Right hindlimb (tissue), 1 donor: ENCODE results near the gene EPHB2.
"Not testable (repeated sequence)": the region's sequence is repeated elsewhere in the genome, so short reads cannot be mapped to it uniquely, and the experiment has no call there.

Experiments
- DNase-seq: peaks from one replicate; pipeline ENCODE4 v3.0.0-alpha.2; 2018

The EPHB2 gene

DNA sequence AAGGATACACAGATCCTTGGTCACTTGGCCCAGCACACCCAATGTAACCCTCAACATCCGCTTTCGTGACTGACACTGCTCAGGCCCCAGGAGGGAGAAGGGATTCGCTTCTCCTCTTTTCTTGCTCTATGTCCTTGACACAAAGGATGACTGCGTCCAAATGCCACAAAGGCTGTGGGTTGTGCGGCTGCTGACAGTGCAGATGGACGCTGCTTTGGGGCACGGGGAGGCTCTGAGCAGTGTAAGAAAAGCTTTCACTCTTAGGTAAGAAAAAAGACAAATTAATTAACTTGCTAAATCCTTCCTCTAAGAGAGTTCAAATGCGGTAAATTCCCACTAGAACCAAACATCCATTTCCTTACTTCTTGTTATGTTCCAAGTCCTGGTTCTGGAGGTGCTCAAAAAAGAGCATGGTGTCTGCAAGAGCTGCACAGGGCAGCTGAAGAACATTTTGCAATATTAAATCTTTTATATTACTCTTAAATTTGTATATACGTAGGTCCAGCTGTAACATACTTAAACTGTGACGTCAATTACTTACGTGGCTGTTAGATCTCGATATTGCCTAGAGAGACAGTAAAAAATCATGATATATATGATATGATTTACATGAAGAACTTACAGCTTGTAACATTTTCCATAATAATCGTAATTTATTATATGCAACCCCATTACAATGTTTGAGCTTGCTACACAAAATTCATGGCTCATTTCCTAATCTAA, 19.4 kb upstream of the EPHB2 start:
- DNase-seq, result no peak

DNA sequence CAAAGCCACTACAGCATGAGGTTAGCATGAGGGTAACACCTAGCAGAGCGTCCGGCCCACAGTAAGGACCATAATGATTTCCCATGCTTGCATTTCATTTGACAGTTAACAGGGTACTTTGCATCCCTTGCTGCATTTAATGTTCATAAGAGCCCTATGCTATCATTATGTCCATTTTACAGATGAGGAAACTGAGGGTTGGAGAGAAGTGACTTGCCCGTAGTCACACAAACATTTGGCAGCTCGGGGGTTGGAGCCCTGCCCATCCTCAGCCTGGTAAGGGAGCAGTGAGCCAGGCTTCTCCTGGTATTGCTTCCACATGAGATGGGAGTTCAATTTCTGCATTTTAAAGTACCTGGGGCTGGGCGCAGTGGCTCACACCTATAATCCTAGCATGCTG, 16.5 kb upstream of the EPHB2 start:
- DNase-seq, result no peak

DNA sequence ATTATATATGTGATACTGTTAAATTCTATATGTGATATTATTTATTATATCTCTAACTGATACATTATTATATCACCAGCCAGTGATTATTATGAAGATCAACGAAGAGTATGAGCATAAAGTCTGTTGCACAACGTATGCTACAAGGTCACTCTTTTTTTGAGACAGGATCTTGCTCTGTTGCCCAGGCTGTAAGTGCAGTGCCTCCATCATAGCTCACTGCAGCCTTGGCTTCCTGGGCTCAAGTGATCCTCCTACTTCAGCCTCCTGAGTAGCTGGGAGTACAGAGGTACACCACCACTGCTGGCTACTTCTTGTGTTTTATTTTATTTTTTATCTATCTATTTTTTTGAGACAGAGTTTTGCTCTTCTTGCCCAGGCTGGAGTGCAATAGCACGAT, 14.0 kb upstream of the EPHB2 start:
- DNase-seq, result no peak

DNA sequence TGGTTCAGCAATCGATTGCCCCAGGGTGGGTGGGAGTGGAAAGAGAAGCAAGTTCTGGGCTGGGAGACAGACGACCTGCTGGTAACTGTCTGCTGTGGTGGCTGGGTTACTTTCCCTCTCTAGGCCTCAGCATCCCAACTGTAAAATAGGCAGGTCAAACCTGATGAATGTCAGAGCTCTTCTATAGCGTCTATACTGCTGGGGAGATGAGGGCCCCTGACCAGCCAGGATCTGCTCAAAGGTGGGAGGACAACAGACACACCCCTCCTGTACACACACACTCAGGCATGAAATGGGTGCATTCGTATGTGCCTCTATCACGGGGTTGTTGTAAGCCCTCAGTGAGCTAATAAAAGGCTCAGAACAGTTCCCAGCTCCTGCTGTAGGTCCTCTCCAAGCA, 12.7 kb upstream of the EPHB2 start:
- no peak for DNase-seq

DNA sequence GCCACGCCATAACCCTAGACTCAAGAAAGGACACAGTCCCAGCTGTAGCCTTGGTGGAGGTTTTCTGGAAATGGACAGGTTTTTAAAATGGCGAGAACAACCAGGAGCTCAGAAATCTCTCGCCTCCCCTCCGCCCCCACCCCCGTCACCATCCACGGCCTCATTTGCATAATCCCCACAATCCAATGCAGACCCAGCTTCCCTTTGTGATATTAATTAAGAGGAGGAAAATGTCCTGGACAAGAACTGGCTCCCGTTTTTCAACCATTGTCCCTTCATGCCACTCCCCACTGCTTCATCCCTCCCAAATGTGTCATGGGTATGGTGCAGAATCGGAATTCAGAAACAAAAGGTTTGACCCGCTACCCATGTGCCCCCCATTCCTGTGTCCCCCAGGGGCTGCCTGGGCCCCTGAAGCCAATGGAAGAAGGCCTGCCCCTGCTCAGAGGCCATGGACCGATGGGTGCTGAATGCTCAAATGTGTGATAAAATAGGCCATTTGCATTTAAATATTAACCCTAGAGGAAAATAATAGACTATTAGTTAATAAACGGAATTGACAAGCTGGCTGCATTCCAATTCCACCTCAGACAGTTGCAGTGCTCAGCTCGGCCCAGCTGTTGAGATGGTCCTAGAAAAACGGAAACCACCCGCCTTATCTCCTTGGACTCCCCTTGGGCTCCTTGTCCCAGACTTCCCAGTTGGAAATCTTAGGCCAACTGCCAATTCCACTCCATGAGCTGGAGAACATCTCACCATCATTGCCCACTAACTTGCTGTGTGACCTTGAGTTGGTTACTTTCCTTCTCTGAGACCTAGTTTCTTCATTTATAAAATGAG, 10.7 kb upstream of the EPHB2 start:
- DNase-seq, result no peak

DNA sequence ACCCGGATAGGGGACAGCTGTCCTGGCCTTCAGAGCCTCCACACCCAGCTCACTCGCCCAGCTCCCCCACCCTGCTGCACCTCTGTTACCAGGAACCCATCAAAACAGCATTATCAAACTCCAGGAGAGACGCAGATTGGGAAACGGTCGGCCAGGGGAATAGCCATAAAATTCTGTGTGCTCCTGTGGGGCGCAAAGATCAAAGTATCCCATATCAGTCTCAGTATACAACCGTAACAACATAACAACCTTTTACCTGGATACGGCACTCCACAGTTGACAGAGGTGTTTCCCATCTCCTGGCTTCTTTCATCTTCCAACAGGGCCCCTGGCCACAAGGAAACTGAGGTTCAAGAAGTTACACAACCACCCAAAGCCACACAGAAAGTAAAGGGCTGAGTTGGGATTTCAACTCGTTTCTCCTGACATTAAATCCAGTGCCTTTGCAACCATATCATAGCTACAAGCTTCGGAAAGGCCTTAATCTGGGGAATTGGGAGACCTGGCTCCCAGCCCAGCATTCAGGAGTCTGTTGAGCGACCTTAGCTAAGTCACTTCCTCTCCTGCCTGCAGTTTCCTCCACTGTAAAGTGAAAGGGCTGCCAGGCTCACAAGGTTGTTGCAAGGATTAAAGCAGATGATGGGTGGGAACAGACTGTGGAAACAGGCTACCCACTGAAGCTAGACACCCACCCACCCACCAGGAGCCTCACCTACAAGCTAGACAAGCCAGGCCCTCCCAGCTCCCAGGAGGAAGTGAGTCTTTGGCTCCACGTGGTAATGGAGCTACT, 8.1 kb upstream of the EPHB2 start:
- DNase-seq, result no peak

DNA sequence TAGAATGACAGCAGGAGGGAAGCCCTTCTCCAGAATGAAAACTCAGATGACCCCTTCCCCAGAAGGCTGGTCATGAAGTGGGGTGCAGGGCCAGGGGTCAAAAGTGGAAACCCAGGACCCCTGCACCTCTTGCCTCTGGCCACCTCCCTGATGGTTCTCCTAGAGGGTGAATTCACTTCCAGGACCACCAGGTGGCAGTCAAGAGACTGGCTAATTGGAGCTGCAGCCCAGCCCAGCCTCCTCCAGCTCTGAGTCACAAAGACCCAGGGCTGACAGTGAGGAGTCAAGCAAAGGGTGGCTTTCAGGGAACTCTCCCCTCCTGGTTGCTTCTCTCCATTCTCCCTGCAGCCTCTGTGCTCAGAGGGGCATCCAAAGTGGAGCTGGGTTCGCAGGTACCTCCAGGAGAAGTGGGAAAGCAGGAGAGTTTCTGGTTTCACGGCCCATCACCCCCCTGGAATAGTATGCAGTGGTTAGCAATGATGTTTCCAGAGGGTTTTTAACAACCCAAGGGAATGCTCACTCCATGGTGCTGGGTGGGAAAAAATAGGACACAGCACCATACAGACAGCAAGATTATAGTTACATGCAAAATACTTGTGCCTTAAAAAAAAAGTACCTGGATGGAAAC, 6.1 kb upstream of the EPHB2 start:
- DNase-seq, result peak; percentile 89

DNA sequence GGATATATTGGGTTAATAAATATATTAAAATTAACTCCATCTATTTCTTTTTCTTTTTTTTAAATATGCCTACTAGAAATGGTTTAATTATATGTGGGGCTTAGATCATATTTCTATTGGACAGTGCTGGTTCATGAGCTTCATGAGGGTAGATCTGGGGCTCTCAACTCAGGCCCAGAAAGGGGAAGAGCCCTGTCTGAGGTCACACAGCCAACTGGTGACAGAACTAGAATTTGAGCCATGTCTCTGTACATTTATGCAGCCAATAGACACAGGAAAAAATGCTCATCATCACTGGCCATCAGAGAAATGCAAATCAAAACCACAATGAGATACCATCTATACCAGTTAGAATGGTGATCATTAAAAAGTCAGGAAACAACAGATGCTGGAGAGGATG, 5.1 kb upstream of the EPHB2 start:
- DNase-seq, result no peak

DNA sequence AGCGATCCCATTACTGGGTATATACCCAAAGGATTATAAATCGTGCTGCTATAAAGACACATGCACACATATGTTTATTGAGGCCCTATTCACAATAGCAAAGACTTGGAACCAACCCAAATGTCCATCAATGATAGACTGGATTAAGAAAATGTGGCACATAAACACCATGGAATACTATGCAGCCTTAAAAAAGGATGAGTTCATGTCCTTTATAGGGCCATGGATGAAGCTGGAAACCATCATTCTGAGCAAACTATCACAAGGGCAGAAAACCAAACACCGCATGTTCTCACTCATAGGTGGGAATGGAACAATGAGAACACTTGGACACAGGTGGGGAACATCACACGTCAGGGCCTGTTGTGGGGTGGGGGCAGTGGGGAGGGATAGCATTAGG, 4.5 kb upstream of the EPHB2 start:
- DNase-seq, result not testable (repeated sequence)

DNA sequence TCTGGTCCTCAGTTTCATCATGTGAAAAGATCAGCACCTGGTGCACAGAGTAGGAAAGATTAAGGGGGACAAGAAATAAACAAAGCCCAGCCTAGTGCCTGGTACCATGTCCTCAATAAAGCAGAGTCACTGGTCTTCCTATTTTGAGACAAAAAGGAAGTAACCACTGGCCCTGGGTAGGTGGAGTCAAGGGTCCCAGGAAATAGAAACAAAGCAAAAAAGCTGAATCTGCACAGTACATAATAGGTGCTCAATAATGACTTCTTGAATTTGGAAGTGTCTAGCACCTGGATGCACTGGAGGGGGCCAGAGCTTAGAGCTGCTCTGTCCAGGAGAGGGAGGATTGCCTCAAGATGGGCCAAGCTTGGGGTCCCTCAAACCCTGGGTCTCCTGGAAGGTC, 1.9 kb upstream of the EPHB2 start:
- DNase-seq, result no peak

DNA sequence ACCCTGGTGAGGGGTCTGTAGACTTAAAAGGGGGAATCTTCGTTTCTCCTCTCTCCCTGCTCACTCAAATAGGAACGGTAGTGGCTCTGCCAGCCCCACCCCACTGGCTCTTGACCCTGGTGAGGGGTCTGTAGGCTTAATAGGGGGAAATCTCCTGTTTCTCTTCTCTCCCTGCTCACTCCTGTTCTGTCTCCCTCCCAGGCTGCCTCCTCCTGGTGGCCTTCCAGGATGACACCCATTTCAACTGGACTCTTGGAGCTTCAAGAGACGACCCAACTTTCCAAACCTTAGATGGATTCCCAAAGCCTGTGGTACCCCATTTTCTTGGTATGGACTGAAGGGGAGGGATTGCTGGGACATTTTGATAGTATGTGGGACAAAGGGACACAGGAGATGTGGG, 1.4 kb upstream of the EPHB2 start:
- DNase-seq, result no peak

DNA sequence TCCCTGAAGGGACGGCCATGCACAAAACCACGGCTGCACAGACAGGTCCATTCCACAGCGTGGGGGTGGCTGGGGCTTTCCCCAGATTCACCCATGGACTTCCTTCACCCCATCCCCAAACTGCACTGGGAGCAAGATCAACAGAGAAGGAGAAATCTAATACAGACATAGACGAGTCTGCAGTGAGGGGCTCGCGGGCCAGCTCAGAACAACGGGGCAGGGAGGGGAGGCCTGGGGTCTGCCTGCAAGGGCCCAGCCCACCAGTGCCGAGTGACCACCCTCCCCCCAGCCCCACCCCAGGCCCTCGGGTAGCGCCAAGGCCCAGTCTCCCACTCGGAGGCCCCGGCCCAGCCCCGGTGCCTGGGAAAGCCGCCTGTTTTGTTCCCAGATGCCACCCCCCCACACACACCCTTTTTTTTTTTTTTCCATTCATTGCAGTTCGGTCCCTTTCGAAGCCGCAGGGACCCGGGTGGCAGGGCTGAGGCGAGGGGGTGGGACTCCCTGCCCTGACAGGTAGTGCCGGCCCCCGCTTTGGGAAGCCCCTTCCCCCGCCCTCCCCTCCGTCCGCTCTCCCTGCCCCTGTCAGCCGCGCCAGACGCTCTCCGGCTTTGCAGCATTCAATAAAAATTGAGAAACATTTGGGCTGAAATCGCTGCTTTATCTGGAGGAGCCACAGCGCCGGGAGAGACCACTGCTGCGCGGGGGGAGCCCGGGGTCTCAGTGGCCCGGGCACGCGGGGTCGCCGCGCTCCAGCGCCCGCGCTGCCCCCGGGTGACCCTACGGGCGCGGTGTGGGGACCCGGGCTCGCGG, 543 bp upstream of the EPHB2 start:
- peak; percentile 85 for DNase-seq

DNA sequence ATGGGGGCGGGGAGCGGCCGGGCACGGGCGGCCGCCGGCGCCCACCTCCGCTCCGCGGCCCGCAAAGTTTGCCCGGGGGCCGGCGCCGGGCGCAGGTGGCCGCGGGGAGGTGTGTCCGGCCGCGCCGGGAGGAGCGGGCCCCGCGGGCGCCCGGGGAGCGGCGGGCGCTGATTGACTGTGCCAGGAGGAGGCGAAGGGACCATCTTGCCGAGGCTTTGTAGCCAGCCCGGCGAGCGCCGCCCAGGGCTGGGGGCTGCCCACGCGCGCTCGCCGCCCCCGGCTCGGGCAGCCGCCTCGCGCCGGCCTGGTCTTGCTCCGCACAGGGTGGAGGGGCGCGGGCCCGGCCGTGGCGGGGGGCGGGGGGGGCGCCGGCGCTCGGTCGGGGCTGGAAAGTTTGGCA, 432 bp downstream of the EPHB2 start:
- no peak for DNase-seq

DNA sequence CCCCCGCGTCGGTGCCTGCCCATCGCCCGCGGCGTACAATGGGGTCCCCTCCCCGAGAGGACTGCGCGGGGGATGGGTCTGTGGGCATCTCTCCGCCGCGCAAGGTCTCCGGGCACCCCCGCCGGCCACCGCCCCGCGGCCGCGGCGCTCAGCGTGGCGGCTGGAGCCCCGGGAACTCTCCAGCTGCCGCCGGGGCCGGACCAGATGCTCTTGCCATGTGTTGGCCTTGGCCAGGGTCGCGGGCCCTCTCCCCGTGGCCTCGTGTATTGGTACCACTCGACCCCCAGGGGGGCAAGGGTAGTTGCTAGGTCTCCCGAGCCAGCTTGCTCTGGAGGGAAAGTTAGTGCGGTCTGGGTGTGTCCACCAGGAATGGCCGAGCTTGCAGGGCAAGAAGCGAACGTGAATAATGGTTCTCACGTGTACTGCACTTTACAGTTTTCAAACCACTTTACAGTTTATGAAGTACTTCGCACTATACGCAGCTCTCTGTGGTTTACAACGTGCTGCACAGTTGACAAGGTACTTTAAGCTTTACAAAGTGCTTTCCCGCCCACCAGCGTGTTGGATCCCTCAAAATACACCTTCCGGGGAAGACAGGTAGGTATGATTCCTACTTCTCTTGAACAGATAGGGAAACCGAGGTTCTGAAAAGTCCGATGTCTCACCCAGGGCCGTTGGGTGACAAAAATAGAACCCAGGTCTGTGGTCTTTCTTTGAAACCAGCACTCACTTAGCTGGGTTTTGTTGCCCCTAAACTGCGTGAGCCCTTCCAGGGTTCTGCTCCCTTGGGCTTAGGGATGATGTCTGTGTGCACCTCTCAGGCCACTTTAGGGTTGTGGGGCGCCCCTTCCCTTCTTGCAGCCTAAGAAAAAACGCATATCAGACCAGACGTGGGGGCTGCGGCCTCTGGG, 1.2 kb downstream of the EPHB2 start:
- DNase-seq, result no peak

DNA sequence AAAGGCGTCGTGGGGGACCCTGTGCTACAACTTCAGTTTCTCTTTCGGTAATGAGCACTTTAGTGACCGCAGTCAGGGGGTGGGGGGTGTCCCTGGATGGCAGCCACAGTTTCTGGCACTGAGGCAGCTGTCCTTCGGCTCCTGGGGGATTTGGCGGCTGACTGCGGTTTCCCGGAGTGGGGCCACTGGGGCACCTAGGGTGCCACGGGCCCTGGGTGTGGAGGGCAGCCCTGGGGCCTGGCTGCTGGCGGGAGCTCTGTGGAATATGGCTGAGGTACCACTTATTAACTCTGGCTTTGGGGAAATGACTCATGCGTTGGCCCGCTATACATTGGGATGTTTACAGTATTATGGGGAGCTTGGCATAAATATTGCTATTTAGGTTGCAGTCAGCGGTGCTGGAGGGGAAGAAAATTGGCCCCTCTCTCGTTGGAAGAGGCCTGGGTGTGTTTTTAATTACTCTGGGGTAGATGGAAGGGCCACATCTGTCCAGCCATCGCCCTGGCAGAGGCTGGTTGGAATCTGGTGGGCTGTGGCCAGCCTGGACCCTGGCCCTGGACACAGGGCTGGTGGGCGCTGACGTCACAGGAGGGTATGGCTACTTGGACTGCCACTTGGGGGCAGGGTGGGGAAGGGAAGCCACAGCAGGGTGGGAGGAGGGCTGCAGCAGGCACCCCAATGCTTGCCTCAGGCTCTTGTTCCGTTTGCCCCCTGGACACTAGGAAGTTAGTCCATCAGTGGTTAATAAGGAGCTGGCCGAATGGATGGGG, 2.0 kb downstream of the EPHB2 start:
- peak; percentile 56 for DNase-seq

DNA sequence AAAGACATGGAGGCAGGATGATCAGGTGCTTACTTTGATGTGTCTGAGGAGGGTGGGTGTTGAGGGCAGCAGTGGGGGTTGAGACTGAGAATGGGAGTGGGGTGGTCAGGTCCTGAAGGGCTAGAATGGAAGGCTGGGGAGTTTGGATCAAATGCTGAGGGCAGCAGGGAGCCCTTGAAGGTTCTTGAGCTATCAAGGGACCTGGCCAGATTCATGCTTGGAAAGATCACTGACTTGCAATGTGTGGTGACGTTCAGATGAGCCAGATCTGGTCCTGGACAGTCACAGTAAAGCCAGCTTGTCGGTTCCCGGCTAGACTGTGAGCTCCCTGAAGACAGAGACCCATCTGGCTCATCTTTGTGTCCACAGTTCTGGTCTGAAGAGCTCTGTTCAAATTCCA, 3.8 kb downstream of the EPHB2 start:
- no peak for DNase-seq

DNA sequence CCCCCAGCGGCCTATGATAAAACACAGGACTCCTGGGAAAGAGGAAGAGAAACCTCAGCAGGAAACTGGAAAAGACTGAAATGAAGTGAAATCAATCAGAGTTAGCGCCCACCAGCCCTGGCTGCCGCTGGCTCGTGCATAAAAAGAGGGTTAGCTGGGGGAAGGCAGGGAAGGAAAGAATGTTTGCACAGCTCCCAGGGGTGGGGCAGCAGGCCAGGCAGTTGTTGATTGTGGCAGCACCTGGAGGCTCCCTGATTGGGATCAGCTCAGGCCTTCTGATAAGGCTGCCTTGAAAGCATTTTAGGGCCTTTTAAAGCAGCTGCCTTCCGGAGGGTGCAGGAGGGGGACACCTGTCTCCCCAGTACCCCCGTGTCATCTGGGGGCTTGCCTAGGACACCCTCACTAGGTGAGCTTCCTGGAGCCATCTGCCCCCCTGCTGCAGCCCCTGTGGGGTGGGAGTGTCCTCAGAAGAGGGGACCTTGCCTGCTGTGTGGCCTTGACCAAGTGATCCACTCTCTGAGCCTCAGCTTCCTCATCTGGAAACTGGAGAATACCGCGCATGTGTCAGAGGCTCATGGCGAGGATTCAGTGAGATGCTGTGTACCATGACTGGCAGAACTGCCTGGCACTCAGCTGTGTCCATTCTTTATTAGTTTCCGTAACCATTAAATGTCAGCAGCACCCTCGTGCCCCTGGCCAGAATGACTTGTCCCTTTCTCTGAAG, 6.6 kb downstream of the EPHB2 start:
- no peak for DNase-seq

DNA sequence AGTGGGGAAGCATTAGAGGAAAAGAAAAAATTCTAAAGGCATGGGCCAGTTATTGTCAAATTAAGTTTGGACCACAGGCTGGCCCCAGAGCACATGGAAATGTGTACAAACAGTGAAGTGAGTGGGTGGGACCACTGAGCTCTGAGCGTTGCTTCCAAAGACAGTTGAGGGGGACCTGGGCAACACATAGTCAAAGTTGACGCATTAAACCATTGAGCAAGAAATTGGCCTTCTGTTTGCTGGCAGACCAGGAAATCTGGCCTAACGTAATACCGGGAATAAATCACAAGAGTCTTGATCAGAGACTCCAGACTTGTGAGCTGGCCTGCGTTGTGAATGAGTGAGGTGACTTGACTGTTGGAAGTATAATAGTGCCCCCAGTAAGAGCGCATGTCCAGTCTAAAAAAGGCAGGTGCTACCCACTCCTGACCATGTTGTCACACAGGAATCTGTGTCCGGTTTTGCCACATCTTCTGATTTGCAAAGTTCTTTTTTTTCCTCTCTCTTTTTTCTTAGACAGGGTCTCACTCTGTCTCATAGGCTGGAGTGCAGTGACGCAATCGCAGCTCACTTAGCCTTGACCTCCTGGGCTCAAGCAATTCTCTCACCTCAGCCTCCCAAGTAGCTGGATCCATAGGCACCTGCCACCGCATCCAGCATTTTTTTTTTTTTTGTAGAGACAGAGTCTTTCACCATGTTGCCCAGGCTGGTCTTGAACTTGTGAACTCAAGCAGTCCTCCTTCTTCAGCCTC, 10.7 kb downstream of the EPHB2 start:
- no peak for DNase-seq
